DMS 273 (cell line): ENCODE results near the gene SLC25A41.

Experiments used
- DNase-seq: peaks from one replicate; lab custom pipeline; 2025; ENCODE audit not compliant: unreplicated experiment; lab: John Stamatoyannopoulos, UW

SLC25A41 gene

DNA sequence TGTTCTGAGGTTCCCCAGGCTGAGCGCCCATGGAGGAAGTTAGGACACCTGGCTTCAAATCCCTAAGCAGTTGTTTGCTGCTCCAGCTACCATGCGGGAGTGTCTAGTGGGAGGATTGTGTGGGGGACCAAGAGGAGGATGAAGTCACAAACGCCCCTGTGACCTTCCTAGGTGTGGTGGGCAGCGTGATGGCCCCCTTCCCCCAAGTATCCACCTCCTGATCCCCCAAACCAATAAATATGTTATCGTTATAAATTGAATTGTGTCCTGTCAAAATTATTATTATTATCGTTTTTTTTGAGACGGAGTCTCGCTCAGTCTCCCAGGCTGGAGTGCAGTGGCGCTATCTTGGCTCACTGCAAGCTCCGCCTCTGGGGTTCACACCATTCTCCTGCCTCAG is at the start of gene SLC25A41:
SLC25A41 (minus strand) TSS at position 101 of the 400 bp plus-strand sequence; CDS start at position 31, 70 bp downstream.
- no peak for DNase-seq

DNA sequence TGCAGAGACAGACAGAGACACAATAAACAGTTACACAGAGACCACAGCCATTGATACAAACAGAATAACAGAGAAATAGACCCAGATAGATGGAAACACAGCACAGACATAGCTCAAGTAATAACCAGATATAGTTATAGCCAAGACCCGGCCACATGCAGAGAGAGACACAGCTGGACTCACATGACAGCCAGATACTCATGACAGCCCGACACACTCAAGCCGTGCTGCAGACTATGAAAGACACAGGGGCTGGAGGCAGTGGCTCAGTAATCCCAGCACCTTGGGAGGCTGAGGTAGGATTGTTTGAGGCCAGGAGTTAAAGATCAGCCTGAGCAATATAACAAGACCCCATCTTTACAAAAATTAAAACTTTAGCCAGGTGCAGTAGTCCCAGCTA is 49.7 kb upstream of the SLC25A41 start:
- DNase-seq, result no peak

GRCh38 chr19:6482343-6482686 is 48.8 kb upstream of the SLC25A41 start:
- no peak for DNase-seq

- no peak for DNase-seq
Measured at GRCh38 chr19:6481541-6482342, 48.2 kb upstream of the SLC25A41 start, which contains the start of gene DENND1C. DENND1C (minus strand) TSS chr19:6481787; CDS start chr19:6481695, 92 bp downstream.

DNA sequence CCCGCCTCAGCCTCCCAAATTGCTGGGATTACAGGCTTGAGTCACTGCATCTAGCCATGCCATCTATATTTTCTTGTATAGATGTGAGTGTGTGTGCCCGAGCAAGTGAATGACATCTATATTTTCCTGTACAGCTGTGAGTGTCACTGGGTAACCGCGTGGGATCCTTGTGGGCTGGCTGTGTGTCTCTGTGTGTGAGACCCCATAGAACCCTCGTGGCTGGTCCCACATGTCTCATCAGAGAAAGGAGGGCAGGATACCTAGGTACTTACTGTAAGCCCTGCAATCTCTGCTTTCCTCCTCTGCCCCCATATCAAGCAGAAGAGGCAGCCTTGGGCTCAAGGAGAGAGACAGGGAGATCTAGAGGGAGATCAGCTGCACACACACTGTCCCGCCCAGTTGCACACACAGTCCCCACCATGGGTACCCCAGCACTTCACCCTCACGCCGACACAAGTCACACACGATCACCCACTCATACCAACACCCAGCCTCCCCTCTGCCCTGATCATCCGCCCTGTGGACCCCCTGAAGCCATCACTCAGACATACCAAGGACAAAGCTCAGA is 47.4 kb upstream of the SLC25A41 start:
- DNase-seq, result no peak

GRCh38 chr19:6479836-6480398 is 46.4 kb upstream of the SLC25A41 start:
- no peak for DNase-seq

- no peak for DNase-seq
Measured at GRCh38 chr19:6478815-6479214, 45.3 kb upstream of the SLC25A41 start.

DNA sequence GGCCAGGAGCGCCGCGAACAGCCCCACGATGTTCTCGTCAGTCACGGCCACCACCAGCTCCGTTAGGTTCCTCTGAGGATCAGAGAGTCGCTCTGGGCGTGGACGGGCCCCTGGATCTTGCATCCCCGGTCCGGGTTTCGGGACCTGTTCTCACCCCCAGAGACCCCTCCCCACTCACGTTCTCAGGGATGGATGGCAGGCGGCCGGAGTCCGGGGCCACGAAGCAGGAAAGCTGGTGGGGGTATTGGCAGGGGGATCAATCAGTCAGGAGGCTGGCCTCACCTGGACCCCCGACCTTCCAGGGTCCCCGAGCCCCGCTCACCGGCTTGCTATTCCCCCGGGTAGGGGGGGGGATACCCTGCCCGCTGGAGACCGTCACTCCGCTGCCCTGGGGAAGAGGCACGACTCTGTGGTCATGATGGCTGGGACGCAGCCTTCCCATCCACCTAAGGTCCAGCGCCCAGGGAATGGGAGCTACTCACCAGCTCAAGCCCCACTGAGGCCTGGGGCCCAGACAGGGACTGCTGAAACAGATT is 43.4 kb upstream of the SLC25A41 start:
- no peak for DNase-seq

- peak; percentile 74 for DNase-seq
Measured at GRCh38 chr19:6476155-6476895, 42.8 kb upstream of the SLC25A41 start.

DNA sequence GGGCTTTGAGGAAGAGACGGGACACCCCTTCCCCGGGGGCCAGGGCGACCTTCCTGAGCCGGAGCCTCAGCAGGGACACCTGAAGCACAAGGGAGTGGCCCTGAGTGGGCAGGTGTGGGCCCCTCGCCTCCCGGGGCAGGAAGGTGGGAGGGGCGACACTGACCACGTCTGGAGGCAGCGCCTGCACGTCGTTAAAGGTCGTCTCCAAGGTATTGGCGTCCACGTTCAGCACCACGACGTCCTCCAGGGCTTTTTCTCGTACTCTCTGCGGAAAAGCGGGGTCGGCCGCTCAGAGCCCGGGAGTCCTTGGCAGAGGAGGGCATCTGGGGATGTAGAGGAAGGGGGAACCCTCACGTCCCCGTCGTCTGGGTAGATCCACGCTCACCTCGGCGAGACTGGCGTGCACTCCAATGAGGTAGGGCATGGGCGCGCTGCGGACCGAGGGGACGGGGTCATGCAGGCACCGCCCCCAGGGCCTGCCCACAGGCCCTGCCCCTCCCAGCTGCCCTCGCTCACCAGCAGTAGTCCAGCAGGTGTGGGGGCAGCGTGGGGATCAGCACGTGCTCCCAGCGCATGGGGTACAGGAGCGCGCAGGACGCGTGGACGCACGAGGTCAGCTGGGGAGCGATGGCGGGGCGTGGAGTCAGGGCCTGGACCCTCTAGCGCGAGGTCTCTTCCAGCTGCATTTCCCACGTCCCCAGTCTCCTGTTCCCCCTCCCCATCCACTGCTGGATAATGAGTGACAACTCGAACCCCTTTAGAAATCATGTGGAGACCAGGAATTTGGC is 42.0 kb upstream of the SLC25A41 start:
- DNase-seq, result no peak

DNA sequence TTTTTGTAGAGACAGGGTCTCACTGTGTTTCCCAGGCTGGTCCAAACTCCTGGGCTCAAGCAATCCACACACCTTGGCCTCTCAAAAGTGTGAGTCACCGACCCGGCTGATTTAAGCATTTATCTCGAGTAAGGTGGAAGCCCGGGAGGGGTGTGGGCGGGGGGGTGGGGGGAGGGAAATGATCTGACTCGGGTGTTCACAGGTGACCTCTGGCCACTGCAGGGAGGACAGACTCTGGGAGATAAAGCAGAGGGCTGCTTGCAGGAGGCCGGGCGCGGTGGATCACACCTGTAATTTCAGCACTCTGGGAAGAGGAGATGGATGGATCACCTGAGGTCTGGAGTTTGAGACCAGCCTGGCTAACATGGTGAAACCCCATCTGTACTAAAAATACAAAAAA is 40.1 kb upstream of the SLC25A41 start:
- DNase-seq, result no peak

DNA sequence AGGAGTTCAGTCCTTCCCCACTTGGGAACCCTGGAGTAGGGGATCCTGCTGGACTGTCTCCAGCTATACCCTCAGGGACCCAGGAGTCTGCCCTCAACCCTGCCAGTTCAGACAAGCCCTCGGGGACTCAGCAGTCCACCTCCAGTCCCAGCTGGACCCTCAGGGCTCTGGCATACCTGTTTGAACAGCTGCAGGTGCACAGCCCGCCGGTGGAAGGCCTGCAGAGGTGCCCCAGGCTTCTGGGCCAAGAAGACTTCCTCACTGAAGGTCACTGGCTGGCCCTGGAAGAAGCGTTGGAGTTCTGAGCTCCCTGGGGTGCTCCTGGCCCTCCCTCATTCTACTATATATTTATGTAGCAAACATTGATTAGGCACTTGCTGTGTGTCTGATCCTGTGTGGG is 39.1 kb upstream of the SLC25A41 start:
- no peak for DNase-seq

DNA sequence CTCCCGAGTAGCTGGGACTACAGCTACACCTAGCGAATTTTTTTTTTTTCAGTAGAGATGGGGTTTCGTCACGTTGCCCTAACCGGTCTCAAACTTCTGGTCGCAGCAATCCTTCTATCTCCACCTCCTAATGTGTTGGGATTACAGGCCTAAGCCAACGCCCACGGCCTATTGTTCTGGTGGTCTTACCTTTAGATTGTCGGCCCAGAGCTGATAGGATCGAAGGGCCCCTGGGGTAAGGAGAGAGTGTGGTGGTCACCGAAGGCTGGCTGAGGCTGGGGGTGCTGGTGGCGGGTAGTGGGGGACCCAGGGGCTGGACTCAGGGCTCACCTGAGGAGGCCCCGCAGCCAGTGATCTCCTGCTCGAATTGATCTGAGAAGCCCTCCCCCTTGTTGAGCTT is 37.5 kb upstream of the SLC25A41 start:
- no peak for DNase-seq

- no peak for DNase-seq
Measured at GRCh38 chr19:6470173-6470572, 36.6 kb upstream of the SLC25A41 start.

GRCh38 chr19:6467384-6467783 is 33.8 kb upstream of the SLC25A41 start:
- no peak for DNase-seq

DNA sequence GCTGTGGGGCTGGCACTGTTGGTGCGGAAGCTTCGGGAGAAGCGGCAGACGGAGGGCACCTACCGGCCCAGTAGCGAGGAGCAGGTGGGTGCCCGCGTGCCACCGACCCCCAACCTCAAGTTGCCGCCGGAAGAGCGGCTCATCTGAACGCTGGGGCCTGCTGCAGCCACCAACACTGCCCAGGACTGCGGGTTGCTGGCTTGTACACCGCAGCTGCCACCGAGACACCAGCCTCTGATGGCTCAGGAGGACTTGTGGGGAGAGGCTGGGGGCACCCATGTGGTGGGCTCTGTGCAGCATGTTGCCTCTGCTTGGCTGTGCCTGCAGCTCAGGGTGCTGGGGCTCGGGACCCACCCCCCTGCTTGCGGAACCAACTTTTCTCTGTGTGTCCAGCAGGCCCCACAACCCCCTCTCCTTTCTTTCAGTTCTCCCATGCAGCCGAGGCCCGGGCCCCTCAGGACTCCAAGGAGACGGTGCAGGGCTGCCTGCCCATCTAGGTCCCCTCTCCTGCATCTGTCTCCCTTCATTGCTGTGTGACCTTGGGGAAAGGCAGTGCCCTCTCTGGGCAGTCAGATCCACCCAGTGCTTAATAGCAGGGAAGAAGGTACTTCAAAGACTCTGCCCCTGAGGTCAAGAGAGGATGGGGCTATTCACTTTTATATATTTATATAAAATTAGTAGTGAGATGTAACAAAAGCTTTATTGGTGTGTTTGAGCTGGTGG is 33.1 kb upstream of the SLC25A41 start:
- DNase-seq, result no peak

DNA sequence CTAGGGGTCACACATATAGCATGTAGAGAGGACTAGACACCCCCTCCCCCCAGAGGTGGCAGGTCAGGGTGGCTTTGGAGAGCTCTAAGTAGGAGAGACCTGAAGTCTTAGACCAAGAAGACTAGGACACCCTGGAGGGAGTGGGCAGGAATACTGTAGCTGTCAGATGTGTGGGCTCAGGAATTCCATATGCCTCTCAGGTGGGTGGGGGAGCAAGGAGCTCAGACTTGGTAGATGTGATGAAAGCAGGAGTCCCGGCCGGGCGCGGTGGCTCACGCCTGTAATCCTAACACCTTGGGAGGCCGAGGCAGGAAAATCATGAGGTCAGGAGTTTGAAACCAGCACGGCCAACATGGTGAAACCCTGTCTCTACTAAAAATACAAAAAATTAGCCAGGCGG is 32.1 kb upstream of the SLC25A41 start:
- DNase-seq, result no peak

DNA sequence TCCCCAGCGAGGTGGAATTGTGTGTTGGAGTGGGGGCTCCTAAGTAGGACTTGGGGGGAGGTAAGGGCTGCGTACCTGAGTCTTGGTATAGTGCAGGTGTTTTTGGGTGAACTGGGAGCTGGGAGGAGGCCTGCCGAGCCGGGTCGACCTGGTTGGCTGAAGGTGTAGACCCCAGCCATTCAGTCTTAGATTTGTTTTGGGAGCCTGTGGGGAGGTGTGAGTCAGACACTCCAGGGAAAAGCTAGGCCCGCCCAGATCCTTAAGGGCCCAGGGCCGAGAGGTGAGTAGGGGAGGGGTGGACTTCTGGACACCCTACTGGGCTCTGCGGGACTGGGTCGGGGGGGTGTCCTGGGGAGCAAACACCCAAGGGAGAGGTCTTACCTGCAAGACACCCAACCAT is 31.4 kb upstream of the SLC25A41 start:
- no peak for DNase-seq

GRCh38 chr19:6464070-6464873 is 30.7 kb upstream of the SLC25A41 start, which contains the start of gene CRB3:
CRB3 (plus strand) TSS chr19:6464271; CDS start chr19:6464702, 431 bp downstream.
- DNase-seq, result no peak
